Heart left ventricle (tissue), 13 donors: Measurements from ENCODE around the gene CHP2.
"Not testable (repeated sequence)": the region's sequence is repeated elsewhere in the genome, so short reads cannot be mapped to it uniquely, and the experiment has no call there.

Source experiments
- POLR2A ChIP-seq, 2 donors: fragments of 450-650 bp; IDR thresholded peaks; one replicate each; pipeline ENCODE4 v1.6.1; 2017; ENCODE audit warnings: antibody characterized with exemption in 2 of 2, mild to moderate bottlenecking in 2 of 2, moderate library complexity in 2 of 2
- TF ChIP-seq, protein P1 (sequence below), 12 donors: fragments of 200-600 bp; sonication (generic) in 4 of 12; IDR thresholded peaks; one replicate each; pipeline versions ENCODE4 v1.5.0 to v1.8.0; 2018 to 2022; ENCODE audit warnings: antibody characterized with exemption in 12 of 12, mild to moderate bottlenecking in 5 of 12
- donor health status: ischemic (EF 13 %, LVEDD 7.1; RV severe dilation, severe dysfunction).
- donor health status: DM: no; HTN: yes; CAD: no.
- donor health status: DM: no; HTN: no; CAD: no.
- donor health status: ischemic (EF 25% LVEDD 6.9; RV normal size, moderate dysfunction).
- donor health status: ischemic (EF 25% LVEDD 5.7; RV mildly dilated, moderate dysfunction).
- donor health status: ischemic (EF 35%, LVEDD 5.7; RV mildly dilated, moderate dysfunction).
- donor health status: nonischemic (EF 11% LVEDD 7.7; RV severe dilation, severe dysfunction).
- donor health status: DM: yes; HTN: yes; CAD: no.
- donor health status: PGD.
- donor health status: ischemic (EF 29% LVEDD 5.4; RV normal size, mild dysfunction).
- donor health status: nonischemic (EF 23%, LVEDD 6.1; RV moderate dilation, normal function).

GRCh38 chr16:23737423-23738028, 17.3 kb upstream of the CHP2 start:
- TF ChIP-seq POLR2A (IDR thresholded peaks at IDR 0.05): not testable (repeated sequence)
- TF ChIP-seq, protein P1, sequence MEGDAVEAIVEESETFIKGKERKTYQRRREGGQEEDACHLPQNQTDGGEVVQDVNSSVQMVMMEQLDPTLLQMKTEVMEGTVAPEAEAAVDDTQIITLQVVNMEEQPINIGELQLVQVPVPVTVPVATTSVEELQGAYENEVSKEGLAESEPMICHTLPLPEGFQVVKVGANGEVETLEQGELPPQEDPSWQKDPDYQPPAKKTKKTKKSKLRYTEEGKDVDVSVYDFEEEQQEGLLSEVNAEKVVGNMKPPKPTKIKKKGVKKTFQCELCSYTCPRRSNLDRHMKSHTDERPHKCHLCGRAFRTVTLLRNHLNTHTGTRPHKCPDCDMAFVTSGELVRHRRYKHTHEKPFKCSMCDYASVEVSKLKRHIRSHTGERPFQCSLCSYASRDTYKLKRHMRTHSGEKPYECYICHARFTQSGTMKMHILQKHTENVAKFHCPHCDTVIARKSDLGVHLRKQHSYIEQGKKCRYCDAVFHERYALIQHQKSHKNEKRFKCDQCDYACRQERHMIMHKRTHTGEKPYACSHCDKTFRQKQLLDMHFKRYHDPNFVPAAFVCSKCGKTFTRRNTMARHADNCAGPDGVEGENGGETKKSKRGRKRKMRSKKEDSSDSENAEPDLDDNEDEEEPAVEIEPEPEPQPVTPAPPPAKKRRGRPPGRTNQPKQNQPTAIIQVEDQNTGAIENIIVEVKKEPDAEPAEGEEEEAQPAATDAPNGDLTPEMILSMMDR (IDR thresholded peaks at IDR 0.05): not testable (repeated sequence)
